Psoas muscle (tissue), 8 donors: ENCODE results near the gene PCTP. TPM values are rescaled to one million over a fixed set of nuclear protein-coding genes. Genes with fewer than 3 reads are reported as not detected.

Source experiments
- ATAC-seq, 4 donors: fragments of 200-7000 bp; cut with Tn5 transposase; one replicate each; pipeline ENCODE4 v1.9.1; 2020; ENCODE audit warnings: moderate library complexity in 3 of 4, mild to moderate bottlenecking in 2 of 4
- DNase-seq, 2 donors: peaks; one replicate each; pipeline ENCODE4 v3.0.0-alpha.2; 2020
- H3K27ac ChIP-seq: fragments of 200-600 bp; one replicate; pipeline ENCODE4 v1.8.0; 2022
- H3K27me3 ChIP-seq, 3 donors: fragments of 200-600 bp in 1 of 3; one replicate each; pipeline versions ENCODE4 v1.6.1 to v1.8.0; 2013 to 2022; ENCODE audit warnings: low read length in 2 of 3, mild to moderate bottlenecking in 2 of 3, moderate library complexity in 1 of 3; ENCODE audit not compliant: insufficient read depth in 3 of 3
- H3K36me3 ChIP-seq, 2 donors: fragments of 200-600 bp in 1 of 2; one replicate each; pipeline versions ENCODE4 v1.6.1 to v1.8.0; 2013 to 2022; ENCODE audit warnings: low read depth in 1 of 2, mild to moderate bottlenecking in 1 of 2, moderate library complexity in 1 of 2; ENCODE audit not compliant: insufficient read depth in 1 of 2
- H3K4me1 ChIP-seq: fragments of 200-600 bp; one replicate; pipeline ENCODE4 v1.8.0; 2022
- H3K4me3 ChIP-seq: fragments of 200-600 bp; one replicate; pipeline ENCODE4 v1.8.0; 2022; ENCODE audit warnings: mild to moderate bottlenecking
- H3K9me3 ChIP-seq: fragments of 200-600 bp; one replicate; pipeline ENCODE4 v1.8.0; 2022
- WGBS, 3 donors: extraction: QIAGEN DNeasy Blood & Tissue Kit; methylation state at CpG; one replicate each; pipeline versions ENCODE4 v1.1.6 to v1.1.7; 2013; 5-methylcytosine and 5-hydroxymethylcytosine counted together
- intact Hi-C, 2 donors: fragments of 100-400 bp; cut with DNase I; formaldehyde crosslinking; loops; one replicate each; pipeline versions ENCODE4 v1.11.0 to v1.14.2; 2022
- polyA plus RNA-seq, 3 donors: library from polyadenylated mRNA; stranded (reverse); fragments of 200-250 nt; gene quantifications; one replicate each; pipeline ENCODE4 v1.2.3, GENCODE V29; 2013
- total RNA-seq, 4 donors: library from RNA; stranded (reverse); fragmentation: NEBNext Ultra II Directional in 2 of 4; extraction: Animal tissue kit (Norgen Biotek cat#: 25700) in 2 of 4; gene quantifications; one replicate each; pipeline versions ENCODE4 v1.2.1 to v1.2.4, GENCODE V29; 2021 to 2023
- TF ChIP-seq, protein P1 (sequence below): fragments of 200-600 bp; IDR thresholded peaks from one replicate; pipeline ENCODE4 v1.8.0; 2022; ENCODE audit warnings: antibody characterized with exemption
- donor health status: healthy with polysubstance abuse.
- donor health status: DM: no; HTN: no; CAD: no; lungs with moderate emphysema.
- donor health status: Bipolar disorder and iron deficiency.
- donor health status: healthy.
- donor health status: DM: yes; HTN: yes; CAD: no.
- donor health status: DM: no; HTN: no; CAD: no.
- donor health status: DM: no; HTN: no; CAD: no.
- donor health status: DM: yes; HTN: yes; CAD: no.

The PCTP gene
- total and polyA plus RNA-seq, 7 donors: 9.7 to 24.8 (median 14.7) TPM

DNA sequence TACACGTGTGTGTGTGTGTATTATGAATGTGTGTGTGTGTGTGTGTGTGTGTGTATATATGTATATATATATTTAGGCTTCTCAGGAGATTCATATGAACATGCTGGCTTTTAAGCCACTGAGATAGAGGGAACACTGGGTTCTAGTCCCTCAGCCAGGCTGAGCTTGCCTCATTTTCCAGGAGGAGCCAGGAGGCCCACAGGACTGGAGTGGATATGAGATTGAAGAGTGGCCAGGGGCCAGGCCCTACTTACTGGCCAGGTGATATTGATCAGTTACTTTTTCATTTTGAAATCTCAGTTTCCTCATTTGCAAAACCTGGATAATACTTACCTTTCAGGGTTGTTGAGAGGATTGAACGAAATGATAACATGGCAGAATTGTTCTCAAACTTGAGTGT lies 5.8 kb downstream of the PCTP start:
- WGBS, 3 donors: 94 to 98% (median 96%) methylated on average over 2 of the region's 2 CpGs
- Histone ChIP-seq H3K4me1 (peaks cover 26% of the 10 kb centered on the region), H3K27ac (no peak overlapping the region), H3K9me3 (no peaks in the 10 kb centered on the region), H3K4me3 (no peak overlapping the region), H3K27me3 (no peaks in the 10 kb centered on the region), H3K36me3 (peaks cover 0 to 17% of the 10 kb centered on the region in 2 donors)
- DNase-seq (no peak), ATAC-seq (no peak)
- TF ChIP-seq, protein P1, sequence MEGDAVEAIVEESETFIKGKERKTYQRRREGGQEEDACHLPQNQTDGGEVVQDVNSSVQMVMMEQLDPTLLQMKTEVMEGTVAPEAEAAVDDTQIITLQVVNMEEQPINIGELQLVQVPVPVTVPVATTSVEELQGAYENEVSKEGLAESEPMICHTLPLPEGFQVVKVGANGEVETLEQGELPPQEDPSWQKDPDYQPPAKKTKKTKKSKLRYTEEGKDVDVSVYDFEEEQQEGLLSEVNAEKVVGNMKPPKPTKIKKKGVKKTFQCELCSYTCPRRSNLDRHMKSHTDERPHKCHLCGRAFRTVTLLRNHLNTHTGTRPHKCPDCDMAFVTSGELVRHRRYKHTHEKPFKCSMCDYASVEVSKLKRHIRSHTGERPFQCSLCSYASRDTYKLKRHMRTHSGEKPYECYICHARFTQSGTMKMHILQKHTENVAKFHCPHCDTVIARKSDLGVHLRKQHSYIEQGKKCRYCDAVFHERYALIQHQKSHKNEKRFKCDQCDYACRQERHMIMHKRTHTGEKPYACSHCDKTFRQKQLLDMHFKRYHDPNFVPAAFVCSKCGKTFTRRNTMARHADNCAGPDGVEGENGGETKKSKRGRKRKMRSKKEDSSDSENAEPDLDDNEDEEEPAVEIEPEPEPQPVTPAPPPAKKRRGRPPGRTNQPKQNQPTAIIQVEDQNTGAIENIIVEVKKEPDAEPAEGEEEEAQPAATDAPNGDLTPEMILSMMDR: no peak
- intact Hi-C loops: no loop called here

- WGBS, 3 donors: 97 to 100% (median 100%) methylated on average over 1 of the region's 1 CpG
- Histone ChIP-seq H3K27me3 (no peaks in the 10 kb centered on the region), H3K9me3 (no peaks in the 10 kb centered on the region), H3K4me3 (no peak overlapping the region), H3K36me3 (peaks cover 0 to 17% of the 10 kb centered on the region in 2 donors), H3K27ac (no peak overlapping the region), H3K4me1 (peaks cover 20% of the 10 kb centered on the region)
- TF ChIP-seq, protein P1: no peak
- intact Hi-C loops: no loop called here
- no peak for DNase-seq
- ATAC-seq: no peak
These were observed 6.8 kb downstream of the PCTP start for GRCh38 chr17:55757659-55758058.

GRCh38 chr17:55758171-55758570 lies 7.3 kb downstream of the PCTP start:
- Histone ChIP-seq H3K36me3 (peaks cover 0 to 17% of the 10 kb centered on the region in 2 donors), H3K27ac (no peak overlapping the region), H3K4me1 (peaks cover 20% of the 10 kb centered on the region), H3K9me3 (no peaks in the 10 kb centered on the region), H3K27me3 (no peaks in the 10 kb centered on the region), H3K4me3 (no peak overlapping the region)
- DNase-seq: no peak
- intact Hi-C loops: no loop called here
- ATAC-seq: no peak
- TF ChIP-seq, protein P1: no peak

GRCh38 chr17:55760643-55761355 lies 9.9 kb downstream of the PCTP start:
- Histone ChIP-seq H3K27me3 (no peaks in the 10 kb centered on the region), H3K36me3 (no peaks in the 10 kb centered on the region), H3K9me3 (no peaks in the 10 kb centered on the region), H3K4me1 (peaks cover 30% of the 10 kb centered on the region), H3K27ac (no peak overlapping the region), H3K4me3 (no peak overlapping the region)
- intact Hi-C loops: no loop called here
- WGBS, 3 donors: 41 to 64% (median 49%) methylated on average over 3 of the region's 3 CpGs
- TF ChIP-seq, protein P1: no peak
- ATAC-seq: no peak
- DNase-seq: no peak
